OCI-LY1 (cell line): ENCODE data around the gene CELSR2.

Experiments
- CTCF ChIP-seq: fragments of 200-600 bp; sonication (generic), shearing (Covaris generic); IDR thresholded peaks from 2 replicates; pipeline ENCODE4 v1.5.1; 2017; ENCODE audit warnings: mild to moderate bottlenecking, antibody characterized with exemption, low read length, moderate library complexity, mixed read lengths
- EZH2 ChIP-seq: fragments of 200-600 bp; sonication (generic), shearing (Covaris generic); IDR thresholded peaks from 2 replicates; pipeline ENCODE4 v1.8.0; 2017; ENCODE audit warnings: borderline replicate concordance, mixed run types, mild to moderate bottlenecking, antibody characterized with exemption, low read length, moderate library complexity, mixed read lengths

- TF ChIP-seq CTCF (no peak), EZH2 (no peak)
These were observed 11.7 kb downstream of the CELSR2 start for GRCh38 chr1:109261006-109261405.
